C4-2B (cell line): Measurements from ENCODE around the gene NCKAP5.

ENCODE experiments used
- CTCF ChIP-seq: fragments of 450-650 bp; conservative IDR thresholded peaks from 2 replicates; pipeline ENCODE4 v1.5.1; 2017; ENCODE audit warnings: mild to moderate bottlenecking
- ZFX ChIP-seq: fragments of 450-650 bp; IDR thresholded peaks from 2 replicates; pipeline ENCODE4 v1.6.1; 2017

DNA sequence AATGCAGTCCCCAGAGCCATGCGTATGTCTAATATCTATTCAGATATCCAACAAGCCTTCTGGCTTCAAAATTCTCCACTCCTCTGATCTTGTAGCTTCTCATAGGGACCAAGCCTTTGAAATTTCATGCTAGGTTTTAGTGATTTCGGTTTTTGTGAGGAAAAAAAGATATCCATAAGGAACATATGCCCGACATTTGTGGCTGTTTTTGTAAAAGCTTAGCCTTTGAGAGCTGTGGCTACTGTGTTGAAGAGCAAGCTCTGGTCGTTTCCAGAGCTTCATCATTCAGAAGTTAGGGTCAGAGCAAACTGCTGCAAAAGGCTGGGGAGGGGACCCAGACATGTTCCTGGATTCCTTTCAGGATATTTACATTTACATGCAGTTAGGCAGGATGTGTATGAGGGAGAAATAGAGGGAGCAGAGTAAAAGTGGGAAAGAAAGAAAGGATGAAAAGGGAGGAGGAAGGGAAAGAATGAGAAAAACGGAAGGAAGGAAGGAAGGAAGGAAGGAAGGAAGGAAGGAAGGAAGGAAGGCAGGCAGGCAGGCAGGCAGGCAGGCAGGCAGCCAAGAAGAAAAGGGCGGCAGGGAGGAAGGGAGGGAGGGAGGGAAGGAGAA lies 70.2 kb downstream of the NCKAP5 start:
- TF ChIP-seq CTCF (no peak), ZFX (no peak)
